NB4 (cell line): ENCODE data around the gene NR1H2.
A peak's percentile ranks its signal among the peaks of the same experiment; 100 is the strongest.
"Not testable (repeated sequence)": the region's sequence is repeated elsewhere in the genome, so short reads cannot be mapped to it uniquely, and the experiment has no call there.

Experiments
- DNase-seq: peaks from one replicate; pipeline ENCODE4 v3.0.0; 2010; ENCODE audit warnings: low read depth
- H3K4me3 ChIP-seq: one replicate; pipeline ENCODE4 v1.5.1; 2011; ENCODE audit warnings: mild to moderate bottlenecking, low read depth, low read length, moderate library complexity
- CTCF ChIP-seq: IDR thresholded peaks from one replicate; pipeline ENCODE4 v1.5.1; 2012; ENCODE audit warnings: low read depth, low read length
- MAX ChIP-seq: IDR thresholded peaks from 2 replicates; pipeline ENCODE4 v1.6.1; 2011; ENCODE audit warnings: low read depth, low read length
- MYC ChIP-seq: IDR thresholded peaks from 2 replicates; pipeline ENCODE4 v1.6.1; 2011; ENCODE audit warnings: low read depth, low read length
- POLR2A ChIP-seq: IDR thresholded peaks from 2 replicates; pipeline ENCODE4 v1.6.1; 2011; ENCODE audit warnings: mild to moderate bottlenecking; ENCODE audit not compliant: insufficient read length; ENCODE audit errors: extremely low read depth

The NR1H2 gene

DNA sequence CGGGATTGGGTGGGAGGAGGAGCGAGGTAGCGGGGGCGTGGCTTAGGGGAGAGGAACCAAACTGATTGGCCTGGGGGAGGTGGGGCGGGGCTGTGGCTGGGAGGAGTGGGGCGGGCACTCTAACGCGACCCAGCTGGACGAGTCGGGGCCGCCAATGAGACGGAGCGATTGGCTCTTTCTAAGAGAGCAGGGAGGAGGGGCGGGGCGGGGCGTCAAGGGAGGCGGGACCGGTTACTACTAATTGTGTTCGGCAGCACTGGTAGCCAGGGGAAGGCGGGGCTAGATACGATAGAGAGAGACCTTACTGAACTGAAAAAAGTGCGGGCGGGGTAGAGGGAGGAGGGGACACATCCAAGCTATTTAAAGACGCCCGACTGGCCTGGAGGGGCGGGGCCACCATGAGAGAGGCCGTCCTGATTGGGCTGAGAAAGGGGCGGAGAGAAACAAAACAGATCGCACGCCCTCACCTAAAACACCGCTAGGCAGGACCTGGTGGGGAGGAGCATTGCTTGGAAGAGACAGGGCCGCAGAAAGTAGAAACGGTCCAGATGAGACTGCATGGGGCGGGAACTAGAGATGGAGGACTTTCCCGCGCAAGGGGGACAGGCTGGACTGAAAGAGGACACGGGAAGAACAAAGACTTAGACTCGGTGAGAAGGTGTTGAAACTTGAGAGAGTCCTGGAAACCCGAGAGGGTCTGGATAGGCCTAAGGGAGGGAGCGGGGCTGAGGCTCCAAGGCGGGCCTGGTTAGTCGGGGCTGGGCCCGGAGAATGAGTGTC lies 46.9 kb upstream of the NR1H2 start, which contains the start of gene KCNC3:
Gene KCNC3, minus strand, starts transcription at position 232 of the 780 bp plus-strand sequence. CDS start 295 bp downstream, outside the sequence.
- TF ChIP-seq MYC (no peak), MAX (no peak), CTCF (no peak), POLR2A (no peak)
- no peak within 1 kb of the TSS for H3K4me3 ChIP-seq
- peak; percentile 21 for DNase-seq

- DNase-seq, H3K4me3 ChIP-seq: not testable (repeated sequence)
Observed at GRCh38 chr19:50329926-50330294, 46.3 kb upstream of the NR1H2 start.

GRCh38 chr19:50330365-50331078 lies 45.7 kb upstream of the NR1H2 start:
- TF ChIP-seq MAX: no peak
- TF ChIP-seq CTCF: no peak
- TF ChIP-seq MYC: no peak
- TF ChIP-seq POLR2A: no peak
- peak; percentile 79 for DNase-seq
- no peak overlapping the region for H3K4me3 ChIP-seq

GRCh38 chr19:50331221-50331993 lies 44.9 kb upstream of the NR1H2 start:
- DNase-seq: no peak
- no peak for TF ChIP-seq MYC
- no peak for TF ChIP-seq CTCF
- TF ChIP-seq MAX: no peak
- TF ChIP-seq POLR2A: no peak
- no peak overlapping the region for H3K4me3 ChIP-seq

GRCh38 chr19:50331994-50332243 lies 44.3 kb upstream of the NR1H2 start:
- no peak overlapping the region for H3K4me3 ChIP-seq
- TF ChIP-seq MAX (no peak), CTCF (no peak)
- no peak for DNase-seq
